Glomerular endothelial cell (primary cell): ENCODE results near the gene SYT8. TPM values are rescaled to one million over a fixed set of nuclear protein-coding genes. Genes with fewer than 3 reads are reported as not detected.

ENCODE experiments used
- DNase-seq: peaks from one replicate; pipeline ENCODE4 v3.0.0-alpha.2; 2011; ENCODE audit warnings: low read depth, low spot score; ENCODE audit errors: extremely low read depth
- total RNA-seq: library from RNA; depleted of rRNA; stranded (reverse); fragments of >200 nt; gene quantifications from 2 replicates; pipeline ENCODE4 v1.2.3, GENCODE V29; 2015

SYT8 gene
- total RNA-seq, 1 donor from 2014 or later: not detected

DNA sequence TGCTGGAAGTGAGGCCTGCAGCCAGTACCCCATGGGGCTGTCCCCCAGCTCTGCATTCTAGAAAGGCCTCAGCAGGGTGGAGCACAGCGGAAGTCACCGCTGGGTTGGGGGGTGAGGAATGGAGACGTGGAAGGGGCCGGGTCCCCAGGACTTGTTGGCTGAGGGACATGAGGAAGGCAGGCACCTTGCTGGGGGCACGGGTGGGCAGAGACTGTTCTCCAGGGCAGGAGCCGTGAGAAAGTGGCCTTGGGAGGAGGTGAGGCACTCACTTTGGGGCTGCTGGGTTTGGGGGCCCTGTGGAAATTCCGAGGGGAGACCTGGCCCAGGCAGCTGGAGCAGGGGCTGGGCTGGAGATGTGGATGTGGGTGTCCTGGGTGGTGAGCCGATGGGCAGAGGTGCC is 9.0 kb downstream of the SYT8 start:
- DNase-seq: no peak

DNA sequence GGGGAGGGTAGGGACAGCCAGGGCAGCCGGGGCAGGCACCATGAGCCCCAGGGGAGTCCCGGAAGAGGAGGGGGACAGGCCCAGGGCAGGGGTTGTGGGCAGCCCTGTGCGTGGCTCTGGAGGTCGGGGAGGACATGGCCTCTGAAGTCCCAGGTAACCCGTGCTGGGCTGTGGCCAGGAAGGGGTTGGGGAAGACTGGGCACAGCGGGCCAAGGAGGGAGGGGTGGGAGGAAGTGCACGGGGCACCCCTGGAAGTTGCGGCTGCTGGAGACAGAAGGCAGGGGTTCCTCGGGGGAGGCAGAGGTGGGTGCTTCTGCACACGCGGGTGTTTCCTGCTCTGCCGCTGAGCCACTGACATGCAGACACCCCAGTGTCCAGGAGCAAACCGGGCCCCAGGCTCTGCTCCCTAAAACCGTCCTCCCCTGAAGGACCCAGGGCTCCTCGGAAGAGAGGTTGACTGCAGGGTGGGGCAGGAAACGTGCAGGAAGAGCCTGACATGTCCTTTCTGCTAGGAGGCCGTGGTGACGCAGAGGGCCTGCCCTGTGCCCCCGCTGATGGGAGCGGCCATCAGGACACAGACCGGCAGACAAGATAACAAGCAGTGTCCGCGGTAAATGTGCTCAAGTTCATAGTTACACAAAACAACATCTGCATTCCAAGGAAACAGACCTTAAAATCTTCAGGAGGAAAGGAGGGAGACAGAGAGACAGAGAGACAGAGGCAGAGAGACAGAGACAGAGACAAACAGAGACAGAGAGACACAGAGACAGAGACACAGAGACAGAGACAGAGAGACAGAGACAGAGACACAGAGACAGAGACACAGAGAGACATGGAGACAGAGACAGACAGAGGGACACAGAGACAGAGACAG is 9.7 kb downstream of the SYT8 start:
- no peak for DNase-seq

DNA sequence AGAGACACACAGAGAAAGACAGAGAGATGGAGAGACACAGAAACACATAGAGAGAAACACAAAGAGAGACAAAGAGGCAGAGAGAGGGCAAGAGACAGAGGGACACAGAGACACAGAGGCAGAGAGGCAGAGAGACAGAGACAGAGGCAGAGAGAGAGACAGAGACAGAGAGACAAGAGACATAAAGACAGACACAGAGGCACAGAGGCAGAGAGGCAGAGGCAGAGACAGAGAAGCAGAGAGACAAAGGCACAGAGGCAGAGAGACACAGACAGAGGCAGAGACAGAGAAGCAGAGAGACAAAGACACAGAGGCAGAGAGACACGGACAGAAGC is 10.3 kb downstream of the SYT8 start:
- DNase-seq: no peak

DNA sequence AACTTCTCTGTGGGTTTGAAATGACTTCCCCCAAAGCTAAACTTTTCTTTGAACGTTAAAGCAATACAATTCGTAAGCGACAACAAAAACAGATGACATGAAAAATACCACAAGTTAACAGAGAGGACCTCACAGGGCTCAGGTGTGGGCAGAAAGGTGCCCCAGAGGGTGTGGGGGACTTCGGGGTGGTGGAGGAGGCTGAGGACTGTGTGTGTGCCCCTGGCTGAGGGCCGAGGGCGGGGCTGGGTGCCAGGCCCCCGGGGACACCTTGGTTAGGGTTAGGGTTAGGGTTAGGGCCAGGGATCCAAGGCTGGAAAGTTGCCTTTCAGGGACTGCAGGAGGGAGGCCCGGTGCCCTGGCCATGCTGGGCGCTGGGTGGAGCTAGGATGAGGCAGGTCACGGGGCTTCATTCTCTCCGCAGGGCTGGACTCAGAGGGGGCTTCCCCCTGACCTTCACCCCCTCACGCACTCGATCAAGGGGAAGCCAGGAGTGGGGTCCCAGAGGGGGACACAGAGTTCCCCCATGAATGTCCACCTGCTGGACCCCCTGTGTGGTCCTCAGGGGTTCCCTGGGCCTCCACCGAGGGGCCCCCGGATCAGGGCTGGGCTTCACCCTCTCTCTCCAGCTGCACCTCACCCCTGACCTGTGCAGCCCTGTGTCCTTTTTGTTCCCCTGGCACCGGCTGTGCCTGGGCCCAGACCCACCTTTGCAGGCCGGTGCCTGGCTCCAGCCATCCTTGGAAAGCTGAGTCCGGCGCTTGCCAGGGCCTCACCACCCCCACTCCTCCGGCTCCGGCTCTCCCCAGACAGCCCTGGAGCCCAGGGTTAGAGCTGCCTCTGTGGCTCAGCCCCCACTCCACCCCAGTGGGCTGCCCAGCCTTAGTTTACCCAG is 11.0 kb downstream of the SYT8 start:
- no peak for DNase-seq

DNA sequence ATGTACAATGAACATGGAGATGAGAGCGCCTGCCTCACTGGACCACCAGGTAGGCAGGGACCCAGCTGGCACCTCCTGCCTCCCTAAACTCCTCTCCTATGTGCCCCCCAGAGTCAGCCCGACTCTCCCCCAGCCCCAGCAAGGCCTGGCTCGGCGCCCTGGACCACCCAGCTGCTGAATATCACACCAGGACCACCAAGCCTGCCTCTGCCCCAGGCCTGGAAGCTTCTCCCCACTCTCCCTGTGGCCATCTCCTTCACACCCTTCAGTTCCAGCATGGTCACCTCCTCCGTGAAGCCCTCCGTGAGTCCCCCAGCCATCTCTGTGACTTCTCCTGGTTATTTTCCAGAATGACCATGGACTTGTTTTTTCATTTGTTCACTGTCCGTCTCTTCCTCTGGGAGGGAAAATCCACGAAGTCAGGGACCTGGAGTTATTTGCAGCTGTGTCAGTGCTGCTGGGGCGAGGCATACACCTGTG is 11.7 kb downstream of the SYT8 start:
- no peak for DNase-seq

DNA sequence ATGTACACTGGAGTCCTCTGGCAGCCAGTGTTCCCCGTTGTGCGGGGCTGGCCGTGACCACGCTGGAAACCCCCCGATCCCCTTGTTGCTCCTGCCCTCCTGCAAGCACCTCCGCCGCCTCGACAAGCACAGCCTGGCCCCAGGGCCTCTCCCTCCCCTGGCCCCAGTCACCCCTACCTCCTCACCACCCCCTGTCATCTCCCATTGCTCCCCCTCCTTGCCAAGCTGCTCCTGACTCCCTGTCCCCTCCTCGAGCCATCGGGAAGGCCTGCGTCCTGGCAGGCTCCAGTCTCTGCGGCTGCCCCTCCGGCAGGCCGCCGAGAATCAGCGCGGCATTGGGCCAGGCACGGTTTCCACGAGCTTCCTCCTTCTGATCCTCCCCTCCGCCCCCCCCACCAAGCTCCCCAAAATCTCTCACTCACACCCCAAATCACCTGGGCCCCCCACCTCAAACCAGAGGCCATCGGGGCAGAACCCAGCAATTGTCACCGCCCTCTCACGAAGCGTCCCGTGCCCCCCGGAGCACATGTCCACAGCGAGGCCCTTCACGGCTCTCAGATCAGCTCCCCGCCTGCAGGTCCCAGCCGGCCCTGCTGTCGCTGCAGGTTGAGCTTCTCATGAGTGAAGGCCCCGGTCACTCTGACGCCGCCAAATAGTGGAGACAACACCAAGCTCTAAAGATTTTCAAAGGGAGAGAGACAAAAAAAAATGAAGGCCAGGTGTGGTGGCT is 12.4 kb downstream of the SYT8 start:
- no peak for DNase-seq

DNA sequence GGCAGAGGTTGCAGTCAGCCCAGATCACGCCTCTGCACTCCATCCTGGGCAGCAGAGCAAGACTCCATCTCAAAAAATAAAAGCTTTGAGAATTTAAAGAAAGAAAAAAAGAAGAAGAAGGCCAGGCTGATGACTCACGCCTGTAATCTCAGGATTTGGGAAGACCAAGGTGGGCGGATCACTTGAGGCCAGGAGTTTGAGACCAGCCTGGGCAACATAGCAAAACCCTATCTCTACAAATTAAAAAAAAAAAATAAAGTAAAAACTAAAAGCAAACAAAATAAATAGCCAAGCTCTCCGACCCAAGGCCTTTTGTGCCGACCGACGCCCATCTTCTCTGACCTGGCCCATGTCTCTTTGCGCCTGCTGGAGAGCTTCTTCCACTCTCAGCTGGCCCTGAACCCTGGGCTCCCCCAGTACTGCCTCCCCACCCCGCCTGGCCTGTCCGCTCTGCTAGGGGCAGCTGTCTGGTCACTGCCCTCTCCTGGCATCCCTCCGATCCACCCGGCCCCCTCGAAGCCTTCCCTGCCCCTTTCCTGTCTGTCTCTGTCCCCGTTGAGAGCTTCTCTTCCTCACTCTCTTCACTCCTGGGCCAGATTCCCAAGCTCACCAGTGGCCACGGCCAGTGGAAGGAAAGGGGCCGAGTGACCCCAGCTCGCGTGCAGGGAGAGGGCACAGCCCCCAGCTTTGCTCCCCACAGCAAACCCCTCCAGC is 13.3 kb downstream of the SYT8 start:
- no peak for DNase-seq

DNA sequence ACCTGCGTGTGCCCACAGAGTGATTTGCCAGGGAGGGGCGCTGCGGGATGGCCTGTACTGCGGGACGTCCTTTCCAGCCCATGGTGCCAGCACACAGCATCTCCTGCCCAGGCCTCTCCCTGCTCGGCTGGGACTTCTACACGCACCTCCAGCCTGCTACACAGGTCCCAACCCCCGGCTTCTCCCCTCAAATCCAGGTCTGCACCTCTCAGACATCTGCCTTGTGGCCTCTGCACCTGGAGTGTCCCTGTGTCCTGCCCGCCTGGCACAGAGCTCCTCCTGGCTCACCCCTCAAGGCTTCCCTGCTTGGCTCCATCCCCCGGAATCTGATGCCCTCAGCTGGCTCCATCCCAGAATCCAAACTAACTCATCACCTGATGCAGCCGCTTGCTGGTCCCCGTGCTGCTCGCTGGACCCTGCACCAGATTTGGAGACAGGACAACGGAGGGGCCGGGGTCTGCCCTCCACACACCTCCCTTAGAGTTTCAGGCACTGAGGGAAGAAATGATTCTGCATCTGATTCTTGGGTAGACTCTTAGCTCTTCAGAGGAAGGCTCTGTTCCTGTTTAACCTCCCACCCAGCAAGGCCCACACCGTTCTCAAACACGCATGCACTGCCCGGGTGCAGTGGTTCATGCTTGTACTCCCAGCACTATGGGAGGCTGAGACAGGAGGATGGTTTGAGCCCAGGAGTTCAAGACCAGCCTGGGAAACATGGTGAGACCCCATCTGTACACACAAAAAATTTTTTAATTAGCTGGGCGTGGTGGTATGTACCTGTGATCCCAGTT is 14.0 kb downstream of the SYT8 start:
- DNase-seq: no peak

DNA sequence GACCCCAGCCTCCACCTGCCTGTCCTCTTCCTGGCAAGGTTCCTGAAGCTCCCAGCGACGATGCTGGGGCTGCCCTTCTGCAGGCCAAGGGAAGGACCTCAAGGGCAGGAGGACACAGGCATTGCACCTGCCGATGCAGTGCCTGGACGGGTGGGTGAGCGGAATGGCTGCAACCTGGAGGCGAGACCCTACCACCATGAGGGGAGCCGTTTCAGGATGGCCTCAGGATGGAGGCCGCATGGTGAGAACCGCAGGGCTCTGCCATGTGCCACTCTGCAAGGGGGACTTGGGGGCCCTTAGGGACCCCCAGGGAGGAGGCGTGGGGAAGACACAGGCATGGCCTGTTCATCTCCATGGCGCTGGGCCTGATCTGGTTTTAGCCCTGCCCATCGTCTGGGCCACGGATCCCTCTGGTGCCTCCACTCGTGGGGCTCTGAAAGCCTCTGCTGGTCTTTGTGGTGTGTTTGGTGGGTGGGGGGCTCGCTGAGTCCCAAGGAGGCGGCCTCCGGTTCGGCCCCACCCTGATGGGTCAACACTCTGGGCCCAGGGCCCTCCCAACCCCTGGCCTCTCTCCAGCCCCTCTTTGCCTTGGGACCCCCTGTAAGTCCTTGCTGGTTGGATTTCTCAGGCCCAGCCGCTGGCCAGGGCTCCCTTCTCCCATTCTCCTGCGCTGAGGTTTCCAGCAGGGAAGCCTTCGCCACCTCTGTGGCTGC is 16.8 kb downstream of the SYT8 start:
- DNase-seq: no peak

DNA sequence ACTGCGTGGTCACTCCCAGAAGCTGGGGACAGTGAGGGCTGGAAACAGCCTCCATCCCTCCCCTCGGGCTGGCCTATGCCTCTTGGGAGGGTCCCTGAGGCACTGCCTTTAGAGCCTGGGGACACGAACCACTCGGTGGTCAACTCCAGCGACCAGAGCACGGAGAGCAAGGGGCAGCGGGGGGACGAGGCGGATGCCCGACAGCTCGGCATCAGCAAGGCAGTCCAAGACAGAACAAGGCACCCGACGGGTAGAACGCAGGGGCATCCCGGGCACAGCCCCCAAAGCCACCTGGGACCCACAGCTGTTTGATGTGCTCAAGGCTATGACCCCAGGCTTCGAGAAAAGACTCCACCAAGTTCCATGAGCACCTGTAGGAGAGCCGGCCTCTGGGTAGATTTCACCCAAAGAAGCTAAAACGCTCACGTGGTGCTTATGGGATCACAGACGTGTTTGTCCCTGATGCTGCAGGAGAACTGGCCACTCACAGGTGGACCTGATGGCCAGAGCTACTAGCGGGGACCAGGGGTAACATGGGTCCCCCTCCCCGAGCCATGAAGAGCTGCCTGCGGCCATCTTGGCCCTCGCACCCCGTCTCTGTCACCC is 17.6 kb downstream of the SYT8 start:
- no peak for DNase-seq

DNA sequence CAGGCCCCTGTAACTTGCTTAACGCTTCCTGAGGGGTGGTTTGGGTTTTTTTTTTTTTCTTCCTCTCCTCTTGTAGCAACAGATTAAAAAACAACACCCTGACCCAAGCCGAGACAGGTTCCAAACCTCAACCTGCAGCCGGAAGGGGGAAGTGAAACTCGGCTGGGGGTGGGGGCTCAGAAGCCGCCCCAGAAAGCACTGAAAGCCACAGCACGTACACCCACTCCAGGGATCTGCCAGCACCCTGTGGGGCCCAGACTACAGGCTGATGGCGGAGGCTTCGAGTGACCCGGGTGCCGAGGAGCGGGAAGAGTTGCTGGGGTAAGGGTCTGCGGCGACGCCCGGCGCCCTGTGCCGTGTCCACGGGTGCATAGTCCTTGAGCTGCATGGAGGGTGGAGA is 18.1 kb downstream of the SYT8 start, which contains the start of gene LSP1:
TSS of gene LSP1 (plus strand) at position 208 of the 400 bp plus-strand sequence. CDS start at position 269, 61 bp downstream.
- no peak for DNase-seq

DNA sequence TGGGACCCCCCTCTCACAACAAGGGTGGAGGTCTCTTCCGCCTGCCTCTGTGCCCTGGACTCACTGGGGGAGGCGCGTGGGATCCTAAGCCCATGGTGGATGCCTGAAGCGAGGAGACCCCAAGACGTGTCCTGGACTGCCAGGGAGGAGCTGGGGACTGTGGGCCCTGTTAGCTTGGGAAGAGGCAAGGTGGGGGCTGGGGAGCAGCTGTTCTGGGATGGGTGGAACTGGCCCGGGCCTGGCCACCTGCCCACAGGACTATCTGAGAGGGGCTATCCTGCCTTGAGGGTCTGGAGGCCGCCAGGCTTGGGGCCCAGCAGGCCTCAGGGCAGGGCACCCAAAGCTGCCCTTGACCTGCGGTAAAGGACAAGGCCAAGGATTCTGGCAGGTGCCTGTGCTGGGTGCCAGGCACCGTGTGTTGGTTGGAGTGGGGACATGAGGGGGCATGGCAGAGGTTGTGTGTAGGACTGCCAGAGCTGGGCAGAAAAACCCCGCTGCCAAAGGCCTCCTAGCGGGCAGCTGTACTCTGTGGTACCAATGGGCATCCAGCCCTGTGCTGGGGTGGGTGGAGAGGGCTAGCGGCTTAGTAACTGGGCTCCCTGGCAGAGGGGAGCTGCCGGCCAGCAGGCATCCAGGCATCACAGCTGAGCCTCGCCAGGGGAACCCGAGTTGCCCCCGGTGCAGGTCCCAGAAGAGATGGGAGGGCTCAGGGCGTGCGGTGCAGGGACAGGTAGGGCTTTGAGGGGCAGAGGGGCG is 18.8 kb downstream of the SYT8 start:
- DNase-seq: no peak

DNA sequence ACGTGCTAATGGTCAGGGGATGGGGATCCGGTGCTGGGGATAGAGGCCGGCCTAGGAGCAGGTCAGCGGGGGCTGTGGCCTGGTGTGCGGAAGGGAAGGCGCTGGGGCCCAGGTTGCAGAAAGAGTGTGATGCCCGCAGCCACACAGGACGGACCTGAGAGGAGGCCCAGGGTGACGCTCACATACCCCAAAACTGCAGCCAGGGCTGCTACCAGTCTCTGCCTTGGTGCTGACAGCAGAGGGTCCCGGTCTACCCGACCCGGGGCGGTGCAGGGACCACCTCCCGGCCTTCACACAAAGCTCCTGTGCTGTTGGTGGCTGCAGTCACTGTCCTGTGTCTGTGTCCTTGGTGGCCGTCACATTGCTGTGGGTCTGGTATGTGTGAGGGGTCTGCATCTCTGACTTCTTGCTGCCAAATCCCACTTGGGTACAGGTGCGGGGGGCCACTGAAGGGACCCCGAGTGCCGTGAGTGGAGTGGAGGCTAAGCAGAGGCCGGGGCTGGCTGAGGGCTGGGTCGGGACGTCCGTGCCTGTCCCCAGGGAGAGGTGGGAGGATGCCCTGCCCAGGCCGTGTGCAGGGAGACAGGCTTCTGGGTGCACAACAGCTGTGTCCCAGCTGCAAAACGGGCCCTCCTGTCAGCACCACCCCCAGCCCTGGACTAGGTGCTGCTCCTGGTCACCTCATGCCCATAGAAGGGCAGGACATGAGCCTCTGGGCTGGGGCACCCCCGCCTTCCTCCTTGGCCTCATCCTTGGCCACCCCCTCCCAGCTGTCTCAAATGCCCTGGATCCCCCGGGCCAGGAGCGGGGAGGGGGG is 19.6 kb downstream of the SYT8 start:
- DNase-seq: no peak

DNA sequence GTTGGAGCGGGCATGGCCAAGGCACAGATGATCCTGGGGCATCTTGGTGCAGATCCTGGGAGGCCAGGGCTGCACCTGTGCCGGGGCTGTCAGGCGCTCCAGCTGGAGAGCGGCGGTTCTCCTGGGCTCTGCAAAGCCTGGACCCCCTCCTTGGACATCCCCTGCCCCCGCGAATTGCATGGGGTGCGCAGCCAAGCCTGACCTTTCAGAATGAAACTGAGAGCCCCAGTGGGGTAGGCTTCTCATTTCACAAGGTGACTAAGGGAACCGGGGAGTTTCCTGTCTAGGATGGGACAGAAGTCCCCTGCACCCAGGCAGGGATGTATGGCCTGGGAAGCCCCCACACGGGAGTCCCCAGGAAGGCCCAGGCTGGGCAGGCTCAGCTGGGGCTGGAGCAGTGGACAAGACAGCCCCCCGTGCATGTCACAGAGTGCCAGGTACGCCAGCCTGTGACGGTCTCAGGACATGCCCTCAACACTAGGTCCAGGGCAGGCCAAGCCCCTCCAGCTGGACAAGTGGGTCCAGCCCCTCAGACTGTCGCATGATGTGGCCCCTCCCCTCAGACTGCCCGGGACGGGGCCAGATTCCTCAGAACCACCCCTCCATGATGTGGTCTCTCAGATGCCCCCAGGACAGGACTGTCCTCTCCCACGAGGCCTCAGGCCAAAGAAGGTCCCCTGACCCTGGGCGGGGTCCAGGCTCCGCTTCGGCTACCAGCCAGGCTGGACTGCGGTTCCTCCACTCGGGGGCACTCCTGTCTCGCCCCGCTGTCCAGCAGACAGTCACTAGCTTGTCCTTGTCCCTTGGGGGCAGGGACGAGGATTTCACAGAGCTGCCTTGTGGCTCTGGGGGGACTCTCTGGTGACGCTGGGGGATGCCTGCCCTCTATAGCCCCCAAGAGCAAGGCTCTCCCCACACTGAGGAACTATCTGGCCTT is 20.4 kb downstream of the SYT8 start:
- DNase-seq: no peak

DNA sequence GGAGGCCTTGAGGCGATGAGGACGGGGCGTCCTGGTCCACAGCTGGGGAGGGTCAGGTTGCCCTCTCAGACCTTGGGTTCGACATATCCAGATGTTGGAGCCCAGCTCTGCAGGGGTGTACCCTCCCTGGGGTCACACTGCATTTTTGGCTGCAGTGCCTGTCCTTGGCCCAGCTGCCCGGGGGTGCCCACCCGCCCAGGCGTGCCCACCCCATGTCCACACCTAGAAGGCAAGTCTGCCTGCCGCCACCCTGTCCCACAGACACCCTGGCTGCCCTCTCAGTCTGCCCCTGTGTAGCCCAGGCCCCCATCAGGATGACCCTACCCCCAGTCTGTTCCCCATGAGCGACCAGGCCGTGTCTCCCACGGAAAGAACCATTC is 21.1 kb downstream of the SYT8 start:
- no peak for DNase-seq
